Chondrocyte (in vitro differentiated cells): ENCODE data around the gene PHOX2A. TPM values are rescaled to one million over a fixed set of nuclear protein-coding genes. Genes with fewer than 3 reads are reported as not detected.

Source experiments
- DNase-seq: peaks from one replicate; pipeline ENCODE4 v3.0.0; 2021; ENCODE audit warnings: mixed read lengths, low spot score
- H3K27ac Mint-ChIP-seq: one replicate; pipeline ENCODE4 v1.8.0; 2021; ENCODE audit warnings: mild to moderate bottlenecking, moderate library complexity, mixed read lengths; ENCODE audit not compliant: unreplicated experiment
- H3K27me3 Mint-ChIP-seq: 2 replicates; pipeline ENCODE4 v1.8.0; 2021; ENCODE audit warnings: low read depth, mixed read lengths
- H3K36me3 Mint-ChIP-seq: 2 replicates; pipeline ENCODE4 v1.8.0; 2021; ENCODE audit warnings: low read depth, mixed read lengths
- H3K4me1 Mint-ChIP-seq: 2 replicates; pipeline ENCODE4 v1.8.0; 2021; ENCODE audit warnings: low read depth, mild to moderate bottlenecking, mixed read lengths
- H3K4me3 Mint-ChIP-seq: one replicate; pipeline ENCODE4 v1.8.0; 2021; ENCODE audit warnings: mild to moderate bottlenecking, moderate library complexity, mixed read lengths; ENCODE audit not compliant: unreplicated experiment
- H3K9me3 Mint-ChIP-seq: 2 replicates; pipeline ENCODE4 v1.8.0; 2021; ENCODE audit warnings: low read depth, mixed read lengths
- CTCF ChIP-seq: fragments of 200-600 bp; sonication (generic); IDR thresholded peaks from 2 replicates; pipeline ENCODE4 v1.5.0; 2021; ENCODE audit warnings: antibody characterized with exemption, mild to moderate bottlenecking, moderate library complexity
- total RNA-seq: library from RNA; stranded (reverse); gene quantifications from 3 replicates; pipeline ENCODE4 v1.2.1, GENCODE V29; 2021

PHOX2A gene
- total RNA-seq, 1 donor from 2014 or later: not detected

GRCh38 chr11:72228844-72229231 lies 15.1 kb downstream of the PHOX2A start:
- DNase-seq: peak; percentile 79

GRCh38 chr11:72228229-72228843 lies 15.6 kb downstream of the PHOX2A start:
- peak; percentile 14 for TF ChIP-seq CTCF
- peak; percentile 91 for DNase-seq
- Mint-ChIP-seq H3K9me3 (no peaks in the 10 kb centered on the region), H3K36me3 (peaks cover 36% of the 10 kb centered on the region), H3K27me3 (no peaks in the 10 kb centered on the region), H3K4me3 (no peak overlapping the region), H3K4me1 (peaks cover 34% of the 10 kb centered on the region), H3K27ac (no peak overlapping the region)

More at GRCh38 chr11:72228844-72229231, 15.1 kb downstream of the PHOX2A start:
- peaks cover 40% of the 10 kb centered on the region for H3K36me3 Mint-ChIP-seq
- no peaks in the 10 kb centered on the region for H3K27me3 Mint-ChIP-seq
- H3K4me1 Mint-ChIP-seq: peaks cover 34% of the 10 kb centered on the region
- H3K9me3 Mint-ChIP-seq: no peaks in the 10 kb centered on the region
- no peak for TF ChIP-seq CTCF
- no peak overlapping the region for H3K4me3 Mint-ChIP-seq
- H3K27ac Mint-ChIP-seq: no peak overlapping the region

- H3K4me1 Mint-ChIP-seq: peaks cover 39% of the 10 kb centered on the region
- H3K4me3 Mint-ChIP-seq: no peak overlapping the region
- peaks cover 34% of the 10 kb centered on the region for H3K36me3 Mint-ChIP-seq
- H3K27ac Mint-ChIP-seq: no peak overlapping the region
- no peak for TF ChIP-seq CTCF
- H3K9me3 Mint-ChIP-seq: no peaks in the 10 kb centered on the region
- DNase-seq: peak; percentile 84
- H3K27me3 Mint-ChIP-seq: no peaks in the 10 kb centered on the region
Measured at GRCh38 chr11:72227316-72228228, 16.4 kb downstream of the PHOX2A start.

- DNase-seq: no peak
- Mint-ChIP-seq H3K27ac (no peak overlapping the region), H3K27me3 (no peaks in the 10 kb centered on the region), H3K4me1 (peaks cover 43% of the 10 kb centered on the region), H3K9me3 (no peaks in the 10 kb centered on the region), H3K4me3 (no peak overlapping the region), H3K36me3 (peaks cover 27% of the 10 kb centered on the region)
- TF ChIP-seq CTCF: no peak
Measured at GRCh38 chr11:72226701-72227100, 17.3 kb downstream of the PHOX2A start.

- no peaks in the 10 kb centered on the region for H3K9me3 Mint-ChIP-seq
- H3K27ac Mint-ChIP-seq: peak overlapping the region; percentile 51
- no peak for DNase-seq
- peak overlapping the region; percentile 92 for H3K4me3 Mint-ChIP-seq
- H3K36me3 Mint-ChIP-seq: peaks cover 17% of the 10 kb centered on the region
- TF ChIP-seq CTCF: no peak
- H3K27me3 Mint-ChIP-seq: no peaks in the 10 kb centered on the region
- H3K4me1 Mint-ChIP-seq: peaks cover 43% of the 10 kb centered on the region
Measured at GRCh38 chr11:72225411-72225951, 18.5 kb downstream of the PHOX2A start.
